Activated CD4-positive, alpha-beta memory T cell treated with anti-CD3 and anti-CD28 coated beads, Interleukin-2, amount 10 ng/mL, durations not matched to agents 7 days and 5 days (primary cell): ENCODE data around the gene SLC45A1. TPM values are rescaled to one million over a fixed set of nuclear protein-coding genes. Genes with fewer than 3 reads are reported as not detected.

ENCODE experiments used
- CTCF ChIA-PET: fragments of 350-600 bp; sonication (Branson Sonifier 250); formaldehyde crosslinking; loops from one replicate; lab custom pipeline; 2021; ENCODE audit warnings: antibody characterized with exemption, inconsistent platforms; lab: Charles Lee
- POLR2A ChIA-PET: fragments of 350-600 bp; sonication (Branson Sonifier 250); formaldehyde crosslinking; loops from one replicate; lab custom pipeline; 2021; ENCODE audit warnings: antibody characterized with exemption; lab: Charles Lee
- DNase-seq: peaks from one replicate; pipeline ENCODE4 v3.0.0-alpha.2; 2020
- H3K27ac Mint-ChIP-seq: one replicate; pipeline ENCODE4 v1.8.0; 2021; ENCODE audit warnings: mild to moderate bottlenecking, mixed read lengths
- H3K27me3 Mint-ChIP-seq: one replicate; pipeline ENCODE4 v1.8.0; 2021; ENCODE audit warnings: mixed read lengths
- H3K36me3 Mint-ChIP-seq: one replicate; pipeline ENCODE4 v1.8.0; 2021; ENCODE audit warnings: low read depth, mixed read lengths
- H3K4me1 Mint-ChIP-seq: one replicate; pipeline ENCODE4 v1.8.0; 2021; ENCODE audit warnings: mixed read lengths
- H3K4me3 Mint-ChIP-seq: one replicate; pipeline ENCODE4 v1.8.0; 2021; ENCODE audit warnings: mild to moderate bottlenecking, mixed read lengths
- H3K9me3 Mint-ChIP-seq: one replicate; pipeline ENCODE4 v1.8.0; 2021; ENCODE audit warnings: mixed read lengths
- total RNA-seq, 2 experiments: library from RNA; stranded (reverse); gene quantifications; one replicate each; pipeline ENCODE4 v1.2.3, GENCODE V29; 2021

SLC45A1 gene
- total RNA-seq, 2 experiments from 2014 or later, result 0.25 to 0.30 TPM

- ChIA-PET POLR2A (no interaction called here), CTCF (no interaction called here)
- Mint-ChIP-seq H3K4me3 (no peak overlapping the region), H3K36me3 (no peaks in the 10 kb centered on the region), H3K9me3 (no peaks in the 10 kb centered on the region), H3K27ac (no peak overlapping the region), H3K4me1 (no peaks in the 10 kb centered on the region), H3K27me3 (no peaks in the 10 kb centered on the region)
- DNase-seq, result no peak
Observed at GRCh38 chr1:8344893-8345507, 27.1 kb downstream of the SLC45A1 start.

GRCh38 chr1:8345621-8346415 lies 27.9 kb downstream of the SLC45A1 start:
- Mint-ChIP-seq H3K27ac (no peak overlapping the region), H3K9me3 (no peaks in the 10 kb centered on the region), H3K4me3 (no peak overlapping the region), H3K4me1 (no peaks in the 10 kb centered on the region), H3K36me3 (no peaks in the 10 kb centered on the region), H3K27me3 (no peaks in the 10 kb centered on the region)
- POLR2A ChIA-PET, result no interaction called here
- DNase-seq, result no peak
- CTCF ChIA-PET, result interaction anchor here (1.0 to 2.2 kb wide), 3 partner anchors 314 to 371 kb away, joined by 3 to 15 read pairs (median 5); no protein-coding TSS in a partner anchor

GRCh38 chr1:8347635-8348034 lies 29.7 kb downstream of the SLC45A1 start:
- H3K27me3 Mint-ChIP-seq, result no peaks in the 10 kb centered on the region
- H3K4me3 Mint-ChIP-seq, result no peak overlapping the region
- no peaks in the 10 kb centered on the region for H3K9me3 Mint-ChIP-seq
- ChIA-PET POLR2A (no interaction called here), CTCF (interaction anchor here (0.6 to 2.2 kb wide), 3 partner anchors 332 to 373 kb away, joined by 5 to 15 read pairs (median 5); no protein-coding TSS in a partner anchor)
- no peak for DNase-seq
- no peaks in the 10 kb centered on the region for H3K4me1 Mint-ChIP-seq
- H3K36me3 Mint-ChIP-seq, result peaks cover 2% of the 10 kb centered on the region
- H3K27ac Mint-ChIP-seq, result no peak overlapping the region

- ChIA-PET CTCF (interaction anchor here (0.6 to 4.9 kb wide), 9 partner anchors 19 to 374 kb away, joined by 3 to 61 read pairs (median 5); no protein-coding TSS in a partner anchor), POLR2A (no interaction called here)
- no peaks in the 10 kb centered on the region for H3K27me3 Mint-ChIP-seq
- no peak overlapping the region for H3K27ac Mint-ChIP-seq
- no peaks in the 10 kb centered on the region for H3K4me1 Mint-ChIP-seq
- H3K4me3 Mint-ChIP-seq, result no peak overlapping the region
- no peaks in the 10 kb centered on the region for H3K9me3 Mint-ChIP-seq
- H3K36me3 Mint-ChIP-seq, result peaks cover 8% of the 10 kb centered on the region
- DNase-seq, result no peak
Observed at GRCh38 chr1:8348047-8348776, 30.3 kb downstream of the SLC45A1 start.

GRCh38 chr1:8348777-8349472 lies 31.0 kb downstream of the SLC45A1 start:
- Mint-ChIP-seq H3K27ac (no peak overlapping the region), H3K36me3 (peaks cover 12% of the 10 kb centered on the region), H3K4me3 (no peak overlapping the region), H3K4me1 (no peaks in the 10 kb centered on the region), H3K9me3 (no peaks in the 10 kb centered on the region), H3K27me3 (no peaks in the 10 kb centered on the region)
- peak; percentile 70 for DNase-seq
- ChIA-PET CTCF (interaction anchor here (0.5 to 4.9 kb wide), 11 partner anchors 19 to 500 kb away, joined by 3 to 61 read pairs (median 4); no protein-coding TSS in a partner anchor), POLR2A (no interaction called here)

GRCh38 chr1:8349473-8349865 lies 31.6 kb downstream of the SLC45A1 start:
- peaks cover 13% of the 10 kb centered on the region for H3K36me3 Mint-ChIP-seq
- no peaks in the 10 kb centered on the region for H3K4me1 Mint-ChIP-seq
- no peak overlapping the region for H3K27ac Mint-ChIP-seq
- no peak for DNase-seq
- H3K27me3 Mint-ChIP-seq, result no peaks in the 10 kb centered on the region
- ChIA-PET CTCF (interaction anchor here (0.5 to 4.9 kb wide), 12 partner anchors 18 to 499 kb away, joined by 3 to 61 read pairs (median 4); no protein-coding TSS in a partner anchor), POLR2A (interaction anchor here (1.1 kb wide), 1 partner anchor 331 kb away, joined by 3 read pairs; no protein-coding TSS in a partner anchor)
- H3K9me3 Mint-ChIP-seq, result no peaks in the 10 kb centered on the region
- H3K4me3 Mint-ChIP-seq, result no peak overlapping the region

GRCh38 chr1:8349961-8350360 lies 32.0 kb downstream of the SLC45A1 start:
- DNase-seq, result no peak
- Mint-ChIP-seq H3K4me1 (no peaks in the 10 kb centered on the region), H3K9me3 (no peaks in the 10 kb centered on the region), H3K27me3 (no peaks in the 10 kb centered on the region), H3K4me3 (no peak overlapping the region), H3K36me3 (peaks cover 16% of the 10 kb centered on the region), H3K27ac (no peak overlapping the region)
- ChIA-PET POLR2A (interaction anchor here (0.8 to 1.1 kb wide), 3 partner anchors 12 to 367 kb away, joined by 3 read pairs; no protein-coding TSS in a partner anchor), CTCF (interaction anchor here (0.6 to 4.9 kb wide), 9 partner anchors 78 to 499 kb away, joined by 3 to 61 read pairs (median 6); no protein-coding TSS in a partner anchor)

GRCh38 chr1:8350914-8351684 lies 33.2 kb downstream of the SLC45A1 start:
- H3K36me3 Mint-ChIP-seq, result peaks cover 22% of the 10 kb centered on the region
- H3K27me3 Mint-ChIP-seq, result no peaks in the 10 kb centered on the region
- POLR2A ChIA-PET, result interaction anchor here (1.1 kb wide), 1 partner anchor 368 kb away, joined by 3 read pairs; no protein-coding TSS in a partner anchor
- H3K4me1 Mint-ChIP-seq, result no peaks in the 10 kb centered on the region
- CTCF ChIA-PET, result interaction anchor here (0.7 to 4.9 kb wide), 5 partner anchors 37 to 369 kb away, joined by 4 to 61 read pairs (median 6); no protein-coding TSS in a partner anchor
- H3K4me3 Mint-ChIP-seq, result no peak overlapping the region
- no peak overlapping the region for H3K27ac Mint-ChIP-seq
- DNase-seq, result no peak
- H3K9me3 Mint-ChIP-seq, result no peaks in the 10 kb centered on the region

- peaks cover 29% of the 10 kb centered on the region for H3K36me3 Mint-ChIP-seq
- DNase-seq, result no peak
- no peak overlapping the region for H3K27ac Mint-ChIP-seq
- no peak overlapping the region for H3K4me3 Mint-ChIP-seq
- POLR2A ChIA-PET, result no interaction called here
- CTCF ChIA-PET, result interaction anchor here (1.2 to 4.9 kb wide), 4 partner anchors 12 to 337 kb away, joined by 3 to 61 read pairs (median 6); no protein-coding TSS in a partner anchor
- H3K4me1 Mint-ChIP-seq, result no peaks in the 10 kb centered on the region
- H3K27me3 Mint-ChIP-seq, result no peaks in the 10 kb centered on the region
- H3K9me3 Mint-ChIP-seq, result no peaks in the 10 kb centered on the region
Observed at GRCh38 chr1:8351693-8352470, 34.0 kb downstream of the SLC45A1 start.

- no peaks in the 10 kb centered on the region for H3K27me3 Mint-ChIP-seq
- CTCF ChIA-PET, result interaction anchor here (1.2 to 4.9 kb wide), 2 partner anchors 12 to 337 kb away, joined by 3 to 61 read pairs; no protein-coding TSS in a partner anchor
- no peak overlapping the region for H3K4me3 Mint-ChIP-seq
- DNase-seq, result no peak
- no peak overlapping the region for H3K27ac Mint-ChIP-seq
- H3K4me1 Mint-ChIP-seq, result no peaks in the 10 kb centered on the region
- peaks cover 32% of the 10 kb centered on the region for H3K36me3 Mint-ChIP-seq
- POLR2A ChIA-PET, result no interaction called here
- no peaks in the 10 kb centered on the region for H3K9me3 Mint-ChIP-seq
Observed at GRCh38 chr1:8352471-8352845, 34.5 kb downstream of the SLC45A1 start.
